Endodermal cell (in vitro differentiated cells): ENCODE results near the gene TBCD. TPM values are rescaled to one million over a fixed set of nuclear protein-coding genes. Genes with fewer than 3 reads are reported as not detected.

ENCODE experiments used
- DNase-seq: peaks from one replicate; pipeline ENCODE4 v3.0.0-alpha.2; 2017
- H3K27ac ChIP-seq: 2 replicates; pipeline ENCODE4 v1.5.1; 2013; ENCODE audit warnings: mild to moderate bottlenecking, low read depth, low read length, moderate library complexity
- H3K27me3 ChIP-seq: 2 replicates; pipeline ENCODE4 v1.6.1; 2013; ENCODE audit warnings: mild to moderate bottlenecking, low read length, moderate library complexity; ENCODE audit not compliant: insufficient read depth, control insufficient read depth, poor library complexity, severe bottlenecking
- H3K36me3 ChIP-seq: 2 replicates; pipeline ENCODE4 v1.7.0; 2013; ENCODE audit warnings: mild to moderate bottlenecking, low read length, moderate library complexity; ENCODE audit not compliant: control insufficient read depth, insufficient read depth
- H3K4me1 ChIP-seq: one replicate; pipeline ENCODE4 v1.7.0; 2013; ENCODE audit warnings: low read length; ENCODE audit not compliant: control insufficient read depth, insufficient read depth
- H3K4me3 ChIP-seq: 2 replicates; pipeline ENCODE4 v1.5.1; 2013; ENCODE audit warnings: mild to moderate bottlenecking, low read length, moderate library complexity
- H3K9ac ChIP-seq: 2 replicates; pipeline ENCODE4 v1.6.1; 2013; ENCODE audit warnings: mild to moderate bottlenecking, low read length, moderate library complexity; ENCODE audit not compliant: poor library complexity, severe bottlenecking; ENCODE audit errors: extremely low read depth
- H3K9me3 ChIP-seq: 2 replicates; pipeline ENCODE4 v1.6.1; 2013; ENCODE audit warnings: mild to moderate bottlenecking, low read length, moderate library complexity; ENCODE audit not compliant: control insufficient read depth
- H3K27ac Mint-ChIP-seq: 2 replicates; pipeline ENCODE4 v1.8.0; 2020; ENCODE audit warnings: mixed read lengths
- H3K27me3 Mint-ChIP-seq: 2 replicates; pipeline ENCODE4 v1.8.0; 2021; ENCODE audit warnings: mild to moderate bottlenecking, mixed read lengths; ENCODE audit not compliant: insufficient read depth
- H3K36me3 Mint-ChIP-seq: 2 replicates; pipeline ENCODE4 v1.8.0; 2020; ENCODE audit warnings: low read depth, mixed read lengths
- H3K4me1 Mint-ChIP-seq: 2 replicates; pipeline ENCODE4 v1.8.0; 2020; ENCODE audit warnings: mixed read lengths
- H3K4me3 Mint-ChIP-seq: 2 replicates; pipeline ENCODE4 v1.8.0; 2020; ENCODE audit warnings: mild to moderate bottlenecking, moderate library complexity, mixed read lengths
- H3K9me3 Mint-ChIP-seq: 2 replicates; pipeline ENCODE4 v1.8.0; 2020; ENCODE audit warnings: mild to moderate bottlenecking, mixed read lengths
- WGBS, 2 experiments: methylation state at CpG; one replicate each; pipeline versions ENCODE4 v1.1.5 to v1.1.7; 2013; ENCODE audit warnings: missing lambda C conversion rate in 2 of 2, mixed read lengths in 1 of 2; ENCODE audit not compliant: insufficient coverage in 1 of 2, insufficient read length in 1 of 2; 5-methylcytosine and 5-hydroxymethylcytosine counted together
- total RNA-seq, 2 donors: library from RNA; stranded (reverse); fragmentation: NEBNext Ultra II Directional in 1 of 2; extraction: Animal tissue kit (Norgen Biotek cat#: 25700) in 1 of 2; gene quantifications; 2 replicates in 1 of 2; 3 replicates in 1 of 2; pipeline ENCODE4 v1.2.1, GENCODE V29; 2021
- TF ChIP-seq, protein P1 (sequence below): fragments of 200-600 bp; sonication (generic); conservative IDR thresholded peaks from 2 replicates; pipeline ENCODE4 v1.5.0; 2021; ENCODE audit warnings: antibody characterized with exemption, mild to moderate bottlenecking

Gene TBCD
- total RNA-seq, 2 donors from 2014 or later, result 107 TPM

- H3K27ac ChIP-seq, result no peak overlapping the region
- Mint-ChIP-seq H3K36me3 (peaks cover 27% of the 10 kb centered on the region), H3K27ac (no peak overlapping the region), H3K4me1 (no peaks in the 10 kb centered on the region), H3K4me3 (no peak overlapping the region), H3K27me3 (no peaks in the 10 kb centered on the region), H3K9me3 (no peaks in the 10 kb centered on the region)
- H3K4me3 ChIP-seq, result no peak overlapping the region
- H3K27me3 ChIP-seq, result no peaks in the 10 kb centered on the region
- H3K4me1 ChIP-seq, result no peaks in the 10 kb centered on the region
- peaks cover 19% of the 10 kb centered on the region for H3K36me3 ChIP-seq
- no peak overlapping the region for H3K9ac ChIP-seq
- peak; percentile 87 for DNase-seq
- WGBS, 2 experiments, result 86 to 98% methylated on average over 8 to 18 of the region's 19 CpGs
- no peaks in the 10 kb centered on the region for H3K9me3 ChIP-seq
- TF ChIP-seq, protein P1, sequence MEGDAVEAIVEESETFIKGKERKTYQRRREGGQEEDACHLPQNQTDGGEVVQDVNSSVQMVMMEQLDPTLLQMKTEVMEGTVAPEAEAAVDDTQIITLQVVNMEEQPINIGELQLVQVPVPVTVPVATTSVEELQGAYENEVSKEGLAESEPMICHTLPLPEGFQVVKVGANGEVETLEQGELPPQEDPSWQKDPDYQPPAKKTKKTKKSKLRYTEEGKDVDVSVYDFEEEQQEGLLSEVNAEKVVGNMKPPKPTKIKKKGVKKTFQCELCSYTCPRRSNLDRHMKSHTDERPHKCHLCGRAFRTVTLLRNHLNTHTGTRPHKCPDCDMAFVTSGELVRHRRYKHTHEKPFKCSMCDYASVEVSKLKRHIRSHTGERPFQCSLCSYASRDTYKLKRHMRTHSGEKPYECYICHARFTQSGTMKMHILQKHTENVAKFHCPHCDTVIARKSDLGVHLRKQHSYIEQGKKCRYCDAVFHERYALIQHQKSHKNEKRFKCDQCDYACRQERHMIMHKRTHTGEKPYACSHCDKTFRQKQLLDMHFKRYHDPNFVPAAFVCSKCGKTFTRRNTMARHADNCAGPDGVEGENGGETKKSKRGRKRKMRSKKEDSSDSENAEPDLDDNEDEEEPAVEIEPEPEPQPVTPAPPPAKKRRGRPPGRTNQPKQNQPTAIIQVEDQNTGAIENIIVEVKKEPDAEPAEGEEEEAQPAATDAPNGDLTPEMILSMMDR, result peak; percentile 74
Observed at GRCh38 chr17:82917699-82918345, 166.0 kb downstream of the TBCD start.

DNA sequence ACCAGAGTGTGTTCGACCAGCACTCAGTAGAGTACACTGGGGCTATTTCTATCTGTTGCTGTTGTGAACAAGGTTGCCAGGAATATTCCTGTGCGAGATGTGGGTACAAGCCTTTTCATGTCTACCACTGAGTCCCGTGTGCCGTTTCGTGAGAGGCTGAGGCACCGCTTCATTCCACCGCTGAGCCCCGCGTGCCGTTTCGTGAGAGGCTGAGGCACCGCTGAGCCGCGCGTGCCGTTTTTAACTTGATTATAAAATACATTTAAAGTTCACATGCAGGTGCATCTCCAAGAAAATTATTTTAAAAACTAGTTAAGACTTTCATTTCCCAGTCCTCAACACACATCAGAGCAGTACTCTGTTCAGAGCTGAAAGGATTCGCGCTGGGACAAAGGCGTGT is 166.6 kb downstream of the TBCD start:
- no peaks in the 10 kb centered on the region for H3K9me3 ChIP-seq
- H3K36me3 ChIP-seq, result peaks cover 13% of the 10 kb centered on the region
- no peak overlapping the region for H3K27ac Mint-ChIP-seq
- H3K4me3 ChIP-seq, result no peak overlapping the region
- H3K4me3 Mint-ChIP-seq, result no peak overlapping the region
- TF ChIP-seq, protein P1, result no peak
- H3K9ac ChIP-seq, result no peak overlapping the region
- H3K4me1 ChIP-seq, result no peaks in the 10 kb centered on the region
- no peaks in the 10 kb centered on the region for H3K9me3 Mint-ChIP-seq
- 93 to 96% methylated on average over 18 to 19 of the region's 19 CpGs for WGBS, 2 experiments
- H3K36me3 Mint-ChIP-seq, result peaks cover 28% of the 10 kb centered on the region
- no peak overlapping the region for H3K27ac ChIP-seq
- no peaks in the 10 kb centered on the region for H3K4me1 Mint-ChIP-seq
- no peak for DNase-seq
- H3K27me3 Mint-ChIP-seq, result no peaks in the 10 kb centered on the region
- H3K27me3 ChIP-seq, result no peaks in the 10 kb centered on the region

- no peaks in the 10 kb centered on the region for H3K4me1 ChIP-seq
- peaks cover 22% of the 10 kb centered on the region for H3K36me3 Mint-ChIP-seq
- no peak overlapping the region for H3K9ac ChIP-seq
- H3K27me3 ChIP-seq, result no peaks in the 10 kb centered on the region
- no peaks in the 10 kb centered on the region for H3K9me3 Mint-ChIP-seq
- no peak overlapping the region for H3K27ac ChIP-seq
- H3K4me3 Mint-ChIP-seq, result no peak overlapping the region
- TF ChIP-seq, protein P1, result no peak
- H3K27ac Mint-ChIP-seq, result no peak overlapping the region
- WGBS, 2 experiments, result 93 to 95% methylated on average over 10 to 15 of the region's 15 CpGs
- no peak overlapping the region for H3K4me3 ChIP-seq
- no peaks in the 10 kb centered on the region for H3K27me3 Mint-ChIP-seq
- H3K4me1 Mint-ChIP-seq, result no peaks in the 10 kb centered on the region
- no peaks in the 10 kb centered on the region for H3K9me3 ChIP-seq
- peaks cover 20% of the 10 kb centered on the region for H3K36me3 ChIP-seq
- DNase-seq, result no peak
Observed at GRCh38 chr17:82920150-82920549, 168.3 kb downstream of the TBCD start.
